Smooth muscle cell (in vitro differentiated cells): ENCODE results near the gene MATCAP1. TPM values are rescaled to one million over a fixed set of nuclear protein-coding genes. Genes with fewer than 3 reads are reported as not detected.

Source experiments
- DNase-seq: peaks from one replicate; lab custom pipeline; 2025; ENCODE audit not compliant: unreplicated experiment; lab: John Stamatoyannopoulos, UW
- H2AFZ ChIP-seq: fragments of 200-600 bp; sonication (generic); 2 replicates; pipeline ENCODE4 v1.6.0; 2016; ENCODE audit warnings: antibody characterized with exemption, low read depth, mild to moderate bottlenecking
- H3F3A ChIP-seq: fragments of 200-600 bp; sonication (generic); 2 replicates; pipeline ENCODE4 v1.6.0; 2017; ENCODE audit warnings: antibody characterized with exemption, low read depth
- H3K27ac ChIP-seq: fragments of 200-600 bp; sonication (generic); 2 replicates; pipeline ENCODE4 v1.5.1; 2016; ENCODE audit warnings: low read depth, mild to moderate bottlenecking
- H3K27me3 ChIP-seq: fragments of 200-600 bp; sonication (generic); 2 replicates; pipeline ENCODE4 v1.6.1; 2016; ENCODE audit warnings: low read depth, mild to moderate bottlenecking
- H3K36me3 ChIP-seq: fragments of 200-600 bp; sonication (generic); 2 replicates; pipeline ENCODE4 v1.5.1; 2016; ENCODE audit warnings: low read depth
- H3K4me1 ChIP-seq: fragments of 200-600 bp; sonication (generic); 2 replicates; pipeline ENCODE4 v1.5.1; 2016; ENCODE audit warnings: low read depth
- H3K4me2 ChIP-seq: fragments of 200-600 bp; sonication (generic); 2 replicates; pipeline ENCODE4 v1.6.0; 2016; ENCODE audit warnings: mild to moderate bottlenecking
- H3K4me3 ChIP-seq: fragments of 200-600 bp; sonication (generic); 2 replicates; pipeline ENCODE4 v1.5.1; 2016; ENCODE audit warnings: mild to moderate bottlenecking
- H3K79me2 ChIP-seq: fragments of 200-600 bp; sonication (generic); 2 replicates; pipeline ENCODE4 v1.6.0; 2016; ENCODE audit warnings: low read depth, mild to moderate bottlenecking
- H3K9ac ChIP-seq: fragments of 200-600 bp; sonication (generic); 2 replicates; pipeline ENCODE4 v1.6.0; 2016; ENCODE audit warnings: low read depth
- H3K9me3 ChIP-seq: fragments of 200-600 bp; sonication (generic); replicated peaks from 2 replicates; pipeline ENCODE4 v1.5.1; 2016; ENCODE audit warnings: low read depth
- H4K20me1 ChIP-seq: fragments of 200-600 bp; sonication (generic); 2 replicates; pipeline ENCODE4 v1.6.0; 2016; ENCODE audit warnings: low read depth
- CTCF ChIP-seq: fragments of 200-600 bp; sonication (generic); IDR thresholded peaks from 2 replicates; pipeline ENCODE4 v1.5.1; 2017; ENCODE audit warnings: borderline replicate concordance, mild to moderate bottlenecking, antibody characterized with exemption; ENCODE audit not compliant: insufficient read depth, poor library complexity, severe bottlenecking
- WGBS: methylation state at CpG from one replicate; pipeline ENCODE4 v1.1.7; 2016; ENCODE audit warnings: low lambda C conversion rate; 5-methylcytosine and 5-hydroxymethylcytosine counted together
- polyA plus RNA-seq: library from polyadenylated mRNA; unstranded; fragments of >200 nt; fragmentation: Nextera tagmentation; extraction: Ambion mirVana; gene quantifications from 2 replicates; pipeline ENCODE4 v1.2.1, GENCODE V29; 2016
- total RNA-seq: library from RNA; depleted of rRNA; stranded (reverse); fragments of >200 nt; gene quantifications from 2 replicates; pipeline ENCODE4 v1.2.3, GENCODE V29; 2014

The MATCAP1 gene
- total and polyA plus RNA-seq, 2 experiments from 2014 or later: 24.0 to 24.7 TPM

GRCh38 chr16:67201411-67202345 is 17.9 kb upstream of the MATCAP1 start:
- no peak for TF ChIP-seq CTCF
- 97% methylated on average over 36 of the region's 40 CpGs for WGBS
- H3K4me3 ChIP-seq: no peak overlapping the region

GRCh38 chr16:67200491-67200890 is 16.7 kb upstream of the MATCAP1 start:
- no peaks in the 10 kb centered on the region for H3K27me3 ChIP-seq
- peaks cover 7% of the 10 kb centered on the region for H3F3A ChIP-seq
- H3K4me3 ChIP-seq: no peak overlapping the region
- H2AFZ ChIP-seq: no peak overlapping the region
- no peak overlapping the region for H3K4me2 ChIP-seq
- no peak overlapping the region for H3K9ac ChIP-seq
- no peak overlapping the region for H3K27ac ChIP-seq
- no peak for DNase-seq
- H3K36me3 ChIP-seq: no peaks in the 10 kb centered on the region
- 97% methylated on average over 8 of the region's 8 CpGs for WGBS
- no peaks in the 10 kb centered on the region for H3K79me2 ChIP-seq
- peaks cover 31% of the 10 kb centered on the region for H4K20me1 ChIP-seq
- TF ChIP-seq CTCF: no peak
- no peaks in the 10 kb centered on the region for H3K9me3 ChIP-seq
- H3K4me1 ChIP-seq: no peaks in the 10 kb centered on the region

More at GRCh38 chr16:67201411-67202345, 17.9 kb upstream of the MATCAP1 start:
- H2AFZ ChIP-seq: no peak overlapping the region
- no peaks in the 10 kb centered on the region for H3K79me2 ChIP-seq
- no peak overlapping the region for H3K9ac ChIP-seq
- no peaks in the 10 kb centered on the region for H3K9me3 ChIP-seq
- no peak overlapping the region for H3K27ac ChIP-seq
- no peaks in the 10 kb centered on the region for H3K36me3 ChIP-seq
- DNase-seq: no peak
- peaks cover 21% of the 10 kb centered on the region for H4K20me1 ChIP-seq
- H3K4me1 ChIP-seq: no peaks in the 10 kb centered on the region
- H3K27me3 ChIP-seq: no peaks in the 10 kb centered on the region
- no peak overlapping the region for H3K4me2 ChIP-seq
- peaks cover 6% of the 10 kb centered on the region for H3F3A ChIP-seq

- DNase-seq: no peak
- peak overlapping the region; percentile 73 for H3K4me2 ChIP-seq
- no peak overlapping the region for H2AFZ ChIP-seq
Observed at GRCh38 chr16:67199808-67200198, 16.0 kb upstream of the MATCAP1 start.

More at GRCh38 chr16:67199808-67200198, 16.0 kb upstream of the MATCAP1 start:
- Histone ChIP-seq H3K4me1 (no peaks in the 10 kb centered on the region), H3K9me3 (no peaks in the 10 kb centered on the region), H3K9ac (no peak overlapping the region), H3K79me2 (no peaks in the 10 kb centered on the region), H3K4me3 (peak overlapping the region; percentile 34), H3K36me3 (no peaks in the 10 kb centered on the region), H3K27me3 (no peaks in the 10 kb centered on the region), H4K20me1 (peaks cover 31% of the 10 kb centered on the region), H3K27ac (no peak overlapping the region), H3F3A (peaks cover 7% of the 10 kb centered on the region)
- WGBS: 19% methylated on average over 17 of the region's 22 CpGs
- peak; percentile 3 for TF ChIP-seq CTCF
